IMR-90 (cell line): ENCODE measurements around the gene VILL. TPM values are rescaled to one million over a fixed set of nuclear protein-coding genes. Genes with fewer than 3 reads are reported as not detected.
"Not testable (repeated sequence)": the region's sequence is repeated elsewhere in the genome, so short reads cannot be mapped to it uniquely, and the experiment has no call there.

Source experiments
- ATAC-seq: fragments of 200-7000 bp; cut with Tn5 transposase; 2 replicates; pipeline ENCODE4 v1.9.1; 2020; ENCODE audit warnings: low read depth, mild to moderate bottlenecking, moderate library complexity
- BruUV-seq: library from RNA; stranded (reverse); fragments of 400-500 nt; replicated peaks from 2 replicates; lab custom pipeline; 2021; lab: Mats Ljungman, UMichigan
- CTCF ChIA-PET: fragments of 300-600 bp; formaldehyde crosslinking; extraction: SDS; loops from one replicate; lab custom pipeline; 2021; ENCODE audit warnings: antibody characterized with exemption; lab: Yijun Ruan, JAX
- POLR2A ChIA-PET: fragments of 300-600 bp; sonication (Branson Sonifier 250); formaldehyde crosslinking; loops from one replicate; lab custom pipeline; 2022; ENCODE audit warnings: antibody characterized with exemption; ENCODE audit not compliant: unreplicated experiment; lab: Charles Lee
- DNase-seq: peaks from one replicate; pipeline ENCODE4 v3.0.0; 2013
- H2AFZ ChIP-seq: replicated peaks from 2 replicates; pipeline ENCODE3; 2013; ENCODE audit warnings: low read length, mild to moderate bottlenecking; ENCODE audit not compliant: poor library complexity
- H2AK5ac ChIP-seq: 2 replicates; pipeline ENCODE4 v1.6.1; 2013; ENCODE audit warnings: low read depth, low read length, inconsistent platforms
- H2AK9ac ChIP-seq: replicated peaks from 2 replicates; pipeline ENCODE3; 2013; ENCODE audit warnings: mild to moderate bottlenecking, low read depth, low read length, moderate library complexity; ENCODE audit not compliant: poor library complexity
- H2BK120ac ChIP-seq: 2 replicates; pipeline ENCODE4 v1.6.1; 2013; ENCODE audit warnings: low read depth, low read length, inconsistent platforms
- H2BK15ac ChIP-seq: 3 replicates; pipeline ENCODE4 v1.6.1; 2013; ENCODE audit warnings: low read depth, low read length, inconsistent platforms
- H2BK20ac ChIP-seq: 2 replicates; pipeline ENCODE4 v1.6.1; 2013; ENCODE audit warnings: low read depth, mild to moderate bottlenecking, inconsistent platforms, low read length, moderate library complexity
- H2BK5ac ChIP-seq: 2 replicates; pipeline ENCODE4 v1.6.1; 2013; ENCODE audit warnings: mild to moderate bottlenecking, low read depth, low read length, inconsistent platforms; ENCODE audit not compliant: poor library complexity, severe bottlenecking
- H3K14ac ChIP-seq: replicated peaks from 2 replicates; pipeline ENCODE4 v1.6.1; 2013; ENCODE audit warnings: low read depth, low read length, inconsistent platforms
- H3K18ac ChIP-seq: 2 replicates; pipeline ENCODE4 v1.6.1; 2013; ENCODE audit warnings: low read depth, low read length, control low read depth
- H3K23ac ChIP-seq: 2 replicates; pipeline ENCODE4 v1.6.1; 2013; ENCODE audit warnings: low read depth, low read length, inconsistent platforms
- H3K27ac ChIP-seq: 2 replicates; pipeline ENCODE4 v1.5.1; 2013; ENCODE audit warnings: mild to moderate bottlenecking, control low read depth, low read length; ENCODE audit not compliant: insufficient read depth
- H3K27me3 ChIP-seq: 2 replicates; pipeline ENCODE4 v1.6.1; 2013; ENCODE audit warnings: low read length; ENCODE audit not compliant: control insufficient read depth, insufficient read depth
- H3K36me3 ChIP-seq: 2 replicates; pipeline ENCODE4 v1.6.1; 2013; ENCODE audit warnings: low read length, mixed read lengths; ENCODE audit not compliant: control insufficient read depth, insufficient read depth
- H3K4ac ChIP-seq: 2 replicates; pipeline ENCODE4 v1.6.1; 2013; ENCODE audit warnings: low read depth, low read length, inconsistent platforms
- H3K4me1 ChIP-seq: 2 replicates; pipeline ENCODE4 v1.6.1; 2013; ENCODE audit warnings: low read length, mixed read lengths; ENCODE audit not compliant: control insufficient read depth, insufficient read depth
- H3K4me2 ChIP-seq: 2 replicates; pipeline ENCODE4 v1.6.1; 2013; ENCODE audit warnings: low read depth, mild to moderate bottlenecking, control low read depth, low read length, moderate library complexity
- H3K4me3 ChIP-seq: 2 replicates; pipeline ENCODE4 v1.5.1; 2013; ENCODE audit warnings: low read depth, mild to moderate bottlenecking, control low read depth, low read length, moderate library complexity; ENCODE audit not compliant: insufficient read depth
- H3K56ac ChIP-seq: 2 replicates; pipeline ENCODE4 v1.6.1; 2013; ENCODE audit warnings: low read length, inconsistent platforms; ENCODE audit not compliant: insufficient read depth; ENCODE audit errors: extremely low read depth
- H3K79me1 ChIP-seq, 2 experiments: 2 replicates each; pipeline ENCODE4 v1.6.1; 2013; ENCODE audit warnings: low read length in 2 of 2, inconsistent platforms in 1 of 2, low read depth in 1 of 2
- H3K9ac ChIP-seq: 2 replicates; pipeline ENCODE4 v1.6.1; 2013; ENCODE audit warnings: low read depth, low read length, control low read depth
- H3K9me1 ChIP-seq: 2 replicates; pipeline ENCODE4 v1.6.1; 2013; ENCODE audit warnings: low read length, inconsistent platforms; ENCODE audit not compliant: insufficient read depth
- H3K9me3 ChIP-seq: 2 replicates; pipeline ENCODE4 v1.6.1; 2013; ENCODE audit warnings: low read length; ENCODE audit not compliant: control insufficient read depth, insufficient read depth
- H4K20me1 ChIP-seq: 2 replicates; pipeline ENCODE4 v1.6.1; 2013; ENCODE audit warnings: low read length, inconsistent platforms; ENCODE audit not compliant: insufficient read depth
- H4K5ac ChIP-seq: 2 replicates; pipeline ENCODE4 v1.6.1; 2013; ENCODE audit warnings: mild to moderate bottlenecking, low read depth, low read length, control low read depth
- H4K8ac ChIP-seq, 2 experiments: 2 replicates each; pipeline ENCODE4 v1.6.1; 2013; ENCODE audit warnings: low read depth in 2 of 2, low read length in 2 of 2, control low read depth in 1 of 2, inconsistent platforms in 1 of 2
- H4K91ac ChIP-seq: 2 replicates; pipeline ENCODE4 v1.6.1; 2013; ENCODE audit warnings: low read depth, low read length, inconsistent platforms; ENCODE audit not compliant: insufficient read depth
- BHLHE40 ChIP-seq: fragments of 150-350 bp; IDR thresholded peaks from 2 replicates; pipeline ENCODE4 v1.6.1; 2016; ENCODE audit warnings: mild to moderate bottlenecking, low read depth, low read length
- CEBPB ChIP-seq: IDR thresholded peaks from 2 replicates; pipeline ENCODE4 v1.6.1; 2012; ENCODE audit warnings: low read depth, low read length, improper control_type of control experiment
- CHD1 ChIP-seq: IDR thresholded peaks from 2 replicates; pipeline ENCODE4 v1.6.1; 2012; ENCODE audit warnings: low read depth, low read length, improper control_type of control experiment
- FOS ChIP-seq: fragments of 150-350 bp; IDR thresholded peaks from 2 replicates; pipeline ENCODE4 v1.6.1; 2016; ENCODE audit warnings: low read depth, low read length
- MAZ ChIP-seq: IDR thresholded peaks from 2 replicates; pipeline ENCODE4 v1.6.1; 2012; ENCODE audit warnings: low read depth, mild to moderate bottlenecking, low read length, improper control_type of control experiment, moderate library complexity, borderline replicate concordance
- MXI1 ChIP-seq: IDR thresholded peaks from 2 replicates; pipeline ENCODE4 v1.6.1; 2012; ENCODE audit warnings: low read depth, mild to moderate bottlenecking, low read length, moderate library complexity, borderline replicate concordance
- NFE2L2 ChIP-seq: fragments of 150-350 bp; IDR thresholded peaks from 2 replicates; pipeline ENCODE4 v1.6.1; 2016; ENCODE audit warnings: low read depth, mild to moderate bottlenecking, low read length
- RAD21 ChIP-seq: IDR thresholded peaks from 2 replicates; pipeline ENCODE4 v1.6.1; 2012; ENCODE audit warnings: low read length, improper control_type of control experiment
- SMC3 ChIP-seq: fragments of 150-350 bp; IDR thresholded peaks from 2 replicates; pipeline ENCODE4 v1.6.1; 2016; ENCODE audit warnings: low read depth, mild to moderate bottlenecking, antibody characterized with exemption, low read length, moderate library complexity
- WGBS, 2 experiments: methylation state at CpG; one replicate each; pipeline versions ENCODE4 v1.1.5 to v1.1.7; 2013; ENCODE audit warnings: missing lambda C conversion rate in 2 of 2; ENCODE audit not compliant: insufficient read length in 1 of 2; ENCODE audit errors: extremely low coverage in 2 of 2; 5-methylcytosine and 5-hydroxymethylcytosine counted together
- dilution Hi-C: fragments of 300-500 bp; cut with HindIII; formaldehyde crosslinking; loops from one replicate; pipeline ENCODE4 v1.14.3; 2018; ENCODE audit warnings: low sequenced_read_pairs; ENCODE audit not compliant: unreplicated experiment
- in situ Hi-C: fragments of 300-500 bp; cut with MboI; formaldehyde crosslinking; loops from 3 replicates; pipeline ENCODE4 v1.14.3; 2019; ENCODE audit warnings: low sequenced_read_pairs, inconsistent platforms, mixed read lengths
- intact Hi-C: fragments of 100-400 bp; cut with micrococcal nuclease; formaldehyde crosslinking; loops from 2 replicates; pipeline ENCODE4 v1.10.0; 2022
- polyA plus RNA-seq, 3 experiments: library from polyadenylated mRNA; depleted of rRNA; stranded (reverse); fragments of >200 nt; gene quantifications; 2 replicates each; pipeline ENCODE4 v1.2.3, GENCODE V29; 2012; ENCODE audit warnings: low replicate concordance in 1 of 3
- total RNA-seq: library from RNA; depleted of rRNA; stranded (reverse); fragments of >200 nt; gene quantifications from 2 replicates; pipeline ENCODE4 v1.2.3, GENCODE V29; 2012
- TF ChIP-seq, protein P1 (sequence below): fragments of 150-350 bp; IDR thresholded peaks from 2 replicates; pipeline ENCODE4 v1.6.1; 2016; ENCODE audit warnings: low read depth, mild to moderate bottlenecking, low read length, moderate library complexity, borderline replicate concordance

Gene VILL
- total and polyA plus RNA-seq, 2 of the 4 experiments (the other 2 are of a cell fraction), result 2.3 to 4.7 TPM

GRCh38 chr3:38051131-38051530, 60.5 kb downstream of the VILL start:
- no peaks in the 10 kb centered on the region for H3K4me1 ChIP-seq
- H2BK15ac ChIP-seq, result no peak overlapping the region
- peaks cover 5% of the 10 kb centered on the region; the same call in 1 of the 2 replicates for H3K27me3 ChIP-seq
- H3K9ac ChIP-seq, result no peak overlapping the region
- H2AFZ ChIP-seq, result no peak overlapping the region
- H3K4me3 ChIP-seq, result no peak overlapping the region
- in situ Hi-C loops (no loop called here), dilution Hi-C loops (no loop called here), intact Hi-C loops (no loop called here)
- H2BK120ac ChIP-seq, result no peak overlapping the region
- no peak overlapping the region for H3K18ac ChIP-seq
- ChIA-PET CTCF (no interaction called here), POLR2A (no interaction called here)
- no peak overlapping the region for H3K4me2 ChIP-seq
- no peak overlapping the region for H2BK20ac ChIP-seq
- H3K56ac ChIP-seq, result no peak overlapping the region
- no peak overlapping the region for H4K91ac ChIP-seq
- H4K20me1 ChIP-seq, result no peaks in the 10 kb centered on the region
- H3K23ac ChIP-seq, result no peak overlapping the region
- BruUV-seq, result no TSS peak
- H3K14ac ChIP-seq, result no peak overlapping the region
- 92% methylated on average over 4 of the region's 13 CpGs; no CpG with 5 or more reads in 1 of the 2 experiments for WGBS, 2 experiments
- H4K5ac ChIP-seq, result no peak overlapping the region
- H2AK5ac ChIP-seq, result no peak overlapping the region
- no peaks in the 10 kb centered on the region for H3K9me1 ChIP-seq
- H3K79me1 ChIP-seq, result no peaks in the 10 kb centered on the region
- H3K36me3 ChIP-seq, result no peaks in the 10 kb centered on the region
- no peaks in the 10 kb centered on the region for H3K9me3 ChIP-seq
- TF ChIP-seq RAD21 (no peak), MAZ (no peak), SMC3 (no peak), NFE2L2 (no peak), CEBPB (no peak), BHLHE40 (no peak), MXI1 (no peak), CHD1 (no peak), FOS (no peak)
- TF ChIP-seq, protein P1, sequence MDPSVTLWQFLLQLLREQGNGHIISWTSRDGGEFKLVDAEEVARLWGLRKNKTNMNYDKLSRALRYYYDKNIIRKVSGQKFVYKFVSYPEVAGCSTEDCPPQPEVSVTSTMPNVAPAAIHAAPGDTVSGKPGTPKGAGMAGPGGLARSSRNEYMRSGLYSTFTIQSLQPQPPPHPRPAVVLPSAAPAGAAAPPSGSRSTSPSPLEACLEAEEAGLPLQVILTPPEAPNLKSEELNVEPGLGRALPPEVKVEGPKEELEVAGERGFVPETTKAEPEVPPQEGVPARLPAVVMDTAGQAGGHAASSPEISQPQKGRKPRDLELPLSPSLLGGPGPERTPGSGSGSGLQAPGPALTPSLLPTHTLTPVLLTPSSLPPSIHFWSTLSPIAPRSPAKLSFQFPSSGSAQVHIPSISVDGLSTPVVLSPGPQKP, result no peak
- DNase-seq (no peak), ATAC-seq (no peak)
- no peak overlapping the region for H3K4ac ChIP-seq
- H4K8ac ChIP-seq, result no peak overlapping the region
- H3K27ac ChIP-seq, result no peak overlapping the region
- no peak overlapping the region for H2BK5ac ChIP-seq
- H2AK9ac ChIP-seq, result no peak overlapping the region

DNA sequence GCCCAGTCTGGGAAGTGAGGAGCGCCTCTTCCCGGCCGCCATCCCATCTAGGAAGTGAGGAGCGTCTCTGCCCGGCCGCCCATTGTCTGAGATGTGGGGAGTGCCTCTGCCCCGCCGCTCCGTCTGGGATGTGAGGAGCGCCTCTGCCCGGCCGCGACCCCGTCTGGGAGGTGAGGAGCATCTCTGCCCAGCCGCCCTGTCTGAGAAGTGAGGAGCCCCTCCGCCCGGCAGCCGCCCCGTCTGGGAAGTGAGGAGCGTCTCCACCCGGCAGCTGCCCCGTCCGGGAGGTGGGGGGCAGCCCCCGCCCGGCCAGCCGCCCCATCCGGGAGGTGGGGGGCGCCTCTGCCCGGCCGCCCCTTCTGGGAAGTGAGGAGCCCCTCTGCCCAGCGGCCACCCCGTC, 62.7 kb downstream of the VILL start:
- no CpG with 5 or more reads among the region's 32 CpGs for WGBS, 2 experiments
- H2AK5ac ChIP-seq, H3K79me1 ChIP-seq, H4K91ac ChIP-seq, H3K9ac ChIP-seq, H3K27me3 ChIP-seq, H4K5ac ChIP-seq, H2BK120ac ChIP-seq, H3K4ac ChIP-seq, H4K8ac ChIP-seq, H4K20me1 ChIP-seq, H2BK15ac ChIP-seq, H3K36me3 ChIP-seq, H3K27ac ChIP-seq, H3K9me3 ChIP-seq, BruUV-seq, CTCF ChIA-PET, H3K4me3 ChIP-seq, H3K9me1 ChIP-seq, dilution Hi-C loops, intact Hi-C loops, H3K4me2 ChIP-seq, H3K4me1 ChIP-seq, H2AFZ ChIP-seq, H3K56ac ChIP-seq, H2BK5ac ChIP-seq, DNase-seq, H3K18ac ChIP-seq, H3K23ac ChIP-seq, H3K14ac ChIP-seq, H2AK9ac ChIP-seq, H2BK20ac ChIP-seq, ATAC-seq, in situ Hi-C loops, POLR2A ChIA-PET: not testable (repeated sequence)
